GM12865 (cell line): Measurements from ENCODE around the gene ADSL.

Source experiments
- DNase-seq: peaks from one replicate; pipeline ENCODE4 v3.0.0; 2010; ENCODE audit warnings: low read depth
- H3K4me3 ChIP-seq: 2 replicates; pipeline ENCODE4 v1.5.1; 2011; ENCODE audit warnings: mild to moderate bottlenecking, low read depth, low read length, control low read depth
- TF ChIP-seq, protein P1 (sequence below): IDR thresholded peaks from 2 replicates; pipeline ENCODE4 v1.5.1; 2011; ENCODE audit warnings: low read length, control low read depth, low read depth, inconsistent platforms; ENCODE audit not compliant: insufficient read depth; ENCODE audit errors: missing control alignments

ADSL gene

GRCh38 chr22:40401532-40401931 lies 55.2 kb downstream of the ADSL start:
- no peak overlapping the region for H3K4me3 ChIP-seq
- no peak for DNase-seq
- TF ChIP-seq, protein P1, sequence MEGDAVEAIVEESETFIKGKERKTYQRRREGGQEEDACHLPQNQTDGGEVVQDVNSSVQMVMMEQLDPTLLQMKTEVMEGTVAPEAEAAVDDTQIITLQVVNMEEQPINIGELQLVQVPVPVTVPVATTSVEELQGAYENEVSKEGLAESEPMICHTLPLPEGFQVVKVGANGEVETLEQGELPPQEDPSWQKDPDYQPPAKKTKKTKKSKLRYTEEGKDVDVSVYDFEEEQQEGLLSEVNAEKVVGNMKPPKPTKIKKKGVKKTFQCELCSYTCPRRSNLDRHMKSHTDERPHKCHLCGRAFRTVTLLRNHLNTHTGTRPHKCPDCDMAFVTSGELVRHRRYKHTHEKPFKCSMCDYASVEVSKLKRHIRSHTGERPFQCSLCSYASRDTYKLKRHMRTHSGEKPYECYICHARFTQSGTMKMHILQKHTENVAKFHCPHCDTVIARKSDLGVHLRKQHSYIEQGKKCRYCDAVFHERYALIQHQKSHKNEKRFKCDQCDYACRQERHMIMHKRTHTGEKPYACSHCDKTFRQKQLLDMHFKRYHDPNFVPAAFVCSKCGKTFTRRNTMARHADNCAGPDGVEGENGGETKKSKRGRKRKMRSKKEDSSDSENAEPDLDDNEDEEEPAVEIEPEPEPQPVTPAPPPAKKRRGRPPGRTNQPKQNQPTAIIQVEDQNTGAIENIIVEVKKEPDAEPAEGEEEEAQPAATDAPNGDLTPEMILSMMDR = no peak

GRCh38 chr22:40401981-40402406 lies 55.7 kb downstream of the ADSL start:
- no peak for DNase-seq
- H3K4me3 ChIP-seq = no peak overlapping the region
- TF ChIP-seq, protein P1 = no peak

DNA sequence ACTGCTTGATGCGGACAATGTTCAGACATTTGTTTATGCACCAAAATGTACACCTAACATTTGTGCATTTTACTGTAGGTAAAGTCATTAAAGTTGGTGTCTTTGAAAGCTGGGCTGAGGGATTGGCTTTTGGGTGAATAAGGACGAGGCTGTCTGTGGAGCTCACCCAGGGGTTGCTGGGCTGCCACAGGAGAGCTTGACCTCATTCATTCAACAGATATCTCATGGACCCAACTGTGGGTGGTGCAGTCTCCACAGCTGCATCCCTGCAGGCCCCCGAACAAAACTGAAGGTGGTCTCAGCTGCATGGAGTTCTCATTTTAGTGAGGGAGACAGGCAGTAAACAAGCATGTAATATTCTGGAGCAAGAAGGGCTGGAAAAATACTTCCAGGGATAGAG lies 56.8 kb downstream of the ADSL start:
- no peak overlapping the region for H3K4me3 ChIP-seq
- TF ChIP-seq, protein P1 = no peak
- DNase-seq = no peak

GRCh38 chr22:40403651-40404050 lies 57.4 kb downstream of the ADSL start:
- H3K4me3 ChIP-seq = no peak overlapping the region
- TF ChIP-seq, protein P1 = no peak
- no peak for DNase-seq

DNA sequence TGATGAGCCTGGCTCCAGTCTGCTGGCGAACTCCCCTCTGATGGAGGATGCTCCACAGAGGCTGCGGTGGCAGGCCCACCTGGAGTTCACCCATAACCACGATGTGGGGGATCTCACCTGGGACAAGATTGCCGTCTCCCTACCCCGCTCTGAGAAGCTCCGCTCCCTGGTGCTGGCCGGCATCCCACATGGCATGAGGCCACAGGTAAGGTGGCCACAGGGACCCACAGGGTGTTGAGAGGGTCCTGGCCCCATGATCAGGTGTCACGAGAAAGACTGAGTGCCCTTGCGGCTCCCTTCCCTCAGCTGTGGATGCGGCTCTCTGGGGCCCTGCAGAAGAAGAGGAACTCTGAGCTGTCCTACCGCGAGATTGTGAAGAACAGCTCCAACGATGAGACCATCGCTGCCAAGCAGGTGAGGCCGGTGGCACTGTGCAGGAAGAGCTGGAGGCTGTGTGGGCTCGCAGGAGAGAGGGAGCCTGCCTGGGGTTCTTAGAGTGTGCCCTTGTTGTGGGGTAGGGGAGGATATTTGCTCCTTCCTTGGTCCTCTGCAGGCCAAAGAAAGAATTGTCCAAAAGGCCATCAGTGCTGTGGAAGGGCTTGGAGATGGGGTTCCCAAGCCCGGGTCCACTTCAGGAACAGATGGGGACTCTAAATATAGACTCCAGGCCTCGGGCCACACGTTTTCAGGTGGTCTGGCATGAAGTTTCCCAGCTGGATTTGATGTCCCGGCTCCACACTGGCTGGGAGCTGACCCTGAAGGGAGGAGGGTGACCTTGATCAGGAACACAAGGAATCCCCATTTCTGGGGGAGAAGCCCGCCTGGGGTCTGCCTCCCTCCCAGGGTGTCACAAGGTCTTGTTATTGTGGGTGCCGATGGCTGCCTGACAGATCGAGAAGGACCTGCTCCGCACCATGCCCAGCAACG lies 58.2 kb downstream of the ADSL start:
- H3K4me3 ChIP-seq = no peak overlapping the region
- TF ChIP-seq, protein P1 = no peak
- DNase-seq = no peak

DNA sequence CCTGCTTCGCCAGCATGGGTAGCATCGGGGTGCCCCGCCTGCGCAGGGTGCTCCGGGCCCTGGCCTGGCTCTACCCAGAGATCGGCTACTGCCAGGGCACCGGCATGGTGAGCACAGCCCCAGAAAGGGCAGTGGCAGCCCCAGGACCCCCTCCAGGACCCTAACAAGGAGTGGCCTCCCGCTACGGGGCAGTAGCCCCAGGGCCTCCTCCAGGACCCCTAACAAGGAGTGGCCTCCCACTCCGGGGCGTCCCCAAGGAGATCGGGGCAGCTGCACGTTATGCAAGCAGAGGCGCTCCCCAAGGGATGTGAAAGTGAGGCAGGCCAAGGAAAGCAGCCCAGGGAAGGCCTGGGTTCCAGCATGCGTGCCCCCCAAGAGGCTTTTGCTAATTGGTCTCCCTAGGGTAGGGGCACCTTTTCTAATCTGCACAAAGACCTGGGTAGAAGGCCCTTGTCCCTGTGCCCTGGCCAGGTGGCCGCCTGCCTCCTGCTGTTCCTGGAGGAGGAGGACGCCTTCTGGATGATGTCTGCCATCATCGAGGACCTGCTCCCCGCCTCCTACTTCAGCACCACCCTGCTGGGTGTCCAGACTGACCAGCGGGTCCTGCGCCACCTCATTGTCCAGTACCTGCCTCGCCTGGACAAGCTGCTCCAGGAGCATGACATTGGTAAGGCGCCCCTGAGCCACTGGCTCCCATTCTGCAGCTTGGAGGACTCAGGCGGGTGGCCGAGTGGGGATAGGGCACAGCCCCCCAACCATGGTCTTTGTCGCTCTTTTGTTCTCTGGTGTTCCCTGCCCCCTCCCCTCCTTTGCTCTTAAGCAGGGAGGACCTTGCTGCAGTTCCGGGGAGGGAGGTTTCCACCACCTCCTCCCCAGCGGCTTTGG lies 59.1 kb downstream of the ADSL start:
- no peak overlapping the region for H3K4me3 ChIP-seq
- TF ChIP-seq, protein P1 = no peak
- DNase-seq = no peak
